NCI-H1694 (cell line): ENCODE measurements around the gene UFD1.

ENCODE experiments used
- DNase-seq: peaks from one replicate; lab custom pipeline; 2025; lab: John Stamatoyannopoulos, UW

UFD1 gene

DNA sequence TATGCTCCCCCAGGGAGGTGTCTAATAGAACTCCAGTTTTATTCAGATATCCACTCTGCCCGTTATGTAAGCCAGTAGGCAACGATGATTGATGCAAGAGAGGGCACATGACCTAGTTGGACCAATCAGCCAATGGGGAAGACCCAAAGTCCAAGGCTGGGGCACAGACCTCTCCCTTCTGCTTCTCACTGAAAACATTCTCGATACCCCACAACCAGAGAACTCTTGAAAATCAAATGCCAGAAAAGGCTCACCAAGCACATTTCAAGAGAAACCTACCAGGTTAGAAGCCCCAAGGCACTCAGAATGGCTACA, 54.9 kb downstream of the UFD1 start:
- DNase-seq: no peak

- no peak for DNase-seq
Observed at GRCh38 chr22:19422440-19423301, 56.3 kb downstream of the UFD1 start.

GRCh38 chr22:19420321-19420720, 58.7 kb downstream of the UFD1 start:
- DNase-seq: no peak

- no peak for DNase-seq
Observed at GRCh38 chr22:19419464-19420178, 59.4 kb downstream of the UFD1 start.

- DNase-seq: no peak
Observed at GRCh38 chr22:19419086-19419463, 59.9 kb downstream of the UFD1 start.

- DNase-seq: no peak
Observed at GRCh38 chr22:19412923-19413322, 66.1 kb downstream of the UFD1 start.

- DNase-seq: no peak
Observed at GRCh38 chr22:19412478-19412877, 66.5 kb downstream of the UFD1 start.

GRCh38 chr22:19411690-19412045, 67.3 kb downstream of the UFD1 start:
- no peak for DNase-seq

DNA sequence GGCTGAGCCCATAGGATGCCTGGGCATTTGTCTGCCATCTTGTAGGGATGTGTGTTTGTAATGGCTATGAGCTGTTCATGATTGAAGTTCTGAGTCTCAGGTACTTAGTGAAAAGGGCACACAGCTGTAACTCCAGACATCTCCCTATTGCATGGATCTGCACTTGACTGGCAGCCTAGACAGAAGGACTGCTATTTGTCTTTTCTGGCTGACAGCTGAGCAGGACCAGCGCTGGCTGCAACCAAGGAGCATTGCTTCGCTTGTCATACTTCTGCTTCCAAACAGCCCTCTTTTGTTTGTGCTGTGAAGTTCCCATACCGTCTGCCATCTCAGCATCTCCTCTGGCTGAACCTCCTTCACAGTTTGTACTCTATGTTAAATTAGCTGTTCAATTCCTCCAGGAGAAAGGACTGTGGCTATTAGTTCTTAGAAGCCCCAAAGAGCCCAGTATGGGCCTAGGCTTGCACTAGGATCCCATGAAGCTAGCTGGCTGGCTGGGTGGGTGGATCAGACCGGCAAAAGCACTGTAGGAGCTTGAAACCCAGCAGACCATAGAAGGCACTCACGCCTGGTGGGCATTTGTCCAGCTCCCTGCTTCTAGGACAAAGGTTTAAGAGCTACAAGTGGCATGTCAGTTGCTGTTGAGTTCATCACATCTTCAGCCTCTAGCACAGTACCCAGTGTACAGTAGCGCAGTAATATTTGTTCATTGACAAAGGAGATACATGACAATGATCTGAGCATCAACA, 67.9 kb downstream of the UFD1 start:
- DNase-seq: no peak

GRCh38 chr22:19407649-19408606, 71.1 kb downstream of the UFD1 start:
- DNase-seq: no peak

- DNase-seq: no peak
Observed at GRCh38 chr22:19406846-19407245, 72.1 kb downstream of the UFD1 start.

GRCh38 chr22:19406281-19406811, 72.6 kb downstream of the UFD1 start:
- DNase-seq: no peak

DNA sequence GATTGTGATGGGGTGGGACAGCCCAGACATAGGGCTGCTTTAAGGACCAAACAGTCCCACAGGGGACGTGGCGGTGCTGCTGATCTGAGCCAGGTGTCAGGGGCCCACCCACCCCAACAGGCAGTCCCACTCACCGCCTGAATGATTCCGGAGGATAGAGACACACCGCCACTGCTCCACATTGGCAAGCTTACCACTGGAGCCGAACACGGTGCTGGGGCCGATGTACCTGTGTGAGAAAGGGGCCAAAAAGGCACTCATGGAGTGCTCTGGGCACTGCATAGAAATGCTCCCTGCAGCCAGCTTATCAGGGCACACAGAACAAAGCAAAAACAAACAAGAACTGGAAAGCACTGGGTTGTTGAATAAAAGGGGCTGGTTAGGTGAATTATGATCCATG, 73.3 kb downstream of the UFD1 start:
- DNase-seq: no peak

GRCh38 chr22:19405133-19405532, 73.9 kb downstream of the UFD1 start:
- DNase-seq: no peak

GRCh38 chr22:19404676-19405075, 74.3 kb downstream of the UFD1 start:
- DNase-seq: no peak

DNA sequence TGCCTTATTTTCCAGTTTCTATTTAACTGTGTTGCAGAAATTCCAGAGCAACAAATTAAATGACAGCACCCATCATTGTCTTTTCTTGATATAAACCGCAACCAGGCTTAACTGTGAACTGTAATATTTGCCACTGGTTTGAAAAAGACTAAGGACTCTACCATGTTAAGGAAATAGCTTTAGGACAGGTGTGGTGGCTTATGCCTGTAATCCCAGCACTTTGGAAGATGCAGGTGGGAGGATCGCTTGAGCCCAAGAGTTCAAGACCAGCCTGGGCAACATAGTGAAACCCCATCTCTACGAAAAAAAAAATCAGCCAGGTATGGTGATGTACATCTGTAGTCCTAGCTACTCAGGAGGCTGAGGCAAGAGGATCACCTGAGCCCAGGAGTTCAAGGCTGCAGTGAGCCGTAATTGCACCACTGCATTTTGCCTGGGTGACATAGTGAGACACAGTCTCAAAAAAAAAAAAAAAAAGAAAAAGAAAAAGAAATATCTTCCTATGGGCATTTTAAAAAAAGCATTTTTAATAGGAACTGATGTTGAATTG, 76.3 kb downstream of the UFD1 start:
- DNase-seq: no peak

DNA sequence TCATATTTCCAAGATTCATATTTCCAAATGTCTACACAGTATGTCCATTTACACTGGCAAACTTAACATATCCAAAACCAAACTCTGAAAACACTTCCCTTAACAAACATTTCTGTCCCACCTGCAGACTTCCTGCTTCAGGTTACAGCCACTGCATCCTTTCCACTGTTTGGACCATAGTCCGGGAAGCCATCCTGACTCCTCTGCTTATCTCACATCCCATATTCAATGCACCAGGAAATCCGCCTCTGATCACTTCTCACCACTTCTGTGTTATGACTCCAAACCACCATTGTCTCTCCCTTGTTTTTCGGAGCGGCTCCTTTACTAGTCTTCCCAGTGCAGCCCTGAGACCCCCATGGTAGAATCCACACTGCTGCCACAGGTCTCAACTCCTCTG, 77.5 kb downstream of the UFD1 start:
- no peak for DNase-seq

- no peak for DNase-seq
Observed at GRCh38 chr22:19400881-19401280, 78.1 kb downstream of the UFD1 start.
